Stomach smooth muscle (tissue), 2 donors: ENCODE results near the gene FERD3L.

Source experiments
- H3K27ac ChIP-seq: one replicate; pipeline ENCODE4 v1.7.0; 2013; ENCODE audit warnings: mild to moderate bottlenecking, low read length, inconsistent platforms
- H3K27me3 ChIP-seq, 2 donors: one replicate each; pipeline ENCODE4 v1.7.0; 2013; ENCODE audit warnings: low read length in 2 of 2; ENCODE audit not compliant: insufficient read depth in 2 of 2, control insufficient read depth in 1 of 2
- H3K36me3 ChIP-seq, 2 donors: one replicate each; pipeline ENCODE4 v1.7.0; 2013; ENCODE audit warnings: low read length in 2 of 2; ENCODE audit not compliant: control insufficient read depth in 2 of 2, insufficient read depth in 2 of 2
- H3K4me1 ChIP-seq: one replicate; pipeline ENCODE4 v1.7.0; 2013; ENCODE audit warnings: low read length; ENCODE audit not compliant: control insufficient read depth, insufficient read depth
- H3K4me3 ChIP-seq, 2 donors: one replicate each; pipeline ENCODE4 v1.7.0; 2013; ENCODE audit warnings: low read length in 2 of 2
- H3K9ac ChIP-seq, 2 donors: one replicate each; pipeline ENCODE4 v1.7.0; 2013; ENCODE audit warnings: low read length in 2 of 2, mild to moderate bottlenecking in 1 of 2
- H3K9me3 ChIP-seq, 2 donors: one replicate each; pipeline ENCODE4 v1.7.0; 2013; ENCODE audit warnings: low read length in 2 of 2; ENCODE audit not compliant: control insufficient read depth in 2 of 2
- donor health status: healthy.
- donor health status: Pancreatic carcinoma.

FERD3L gene

DNA sequence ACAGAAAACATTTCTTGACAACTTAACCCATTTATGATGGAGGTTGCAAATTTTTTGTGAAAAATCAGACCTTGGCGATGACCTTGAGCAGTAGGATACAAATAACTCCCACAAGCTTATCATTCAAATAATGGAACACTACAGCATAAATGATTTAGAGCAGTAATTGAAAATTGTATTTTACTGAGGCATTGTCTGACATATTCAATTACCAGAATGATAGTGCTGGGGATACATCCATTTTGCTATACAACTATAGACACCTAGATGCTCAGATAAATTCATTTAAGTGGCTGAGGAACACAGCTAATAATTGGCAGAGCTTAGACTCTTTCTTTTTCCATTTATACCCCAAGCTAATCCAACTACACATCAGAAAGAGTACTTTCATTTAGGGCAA lies 46.7 kb downstream of the FERD3L start:
- no peak overlapping the region for H3K9ac ChIP-seq
- no peak overlapping the region for H3K4me3 ChIP-seq
- H3K27me3 ChIP-seq, result peaks cover 4 to 13% of the 10 kb centered on the region in 2 donors
- no peaks in the 10 kb centered on the region for H3K36me3 ChIP-seq
- no peaks in the 10 kb centered on the region for H3K4me1 ChIP-seq
- no peaks in the 10 kb centered on the region for H3K9me3 ChIP-seq
- H3K27ac ChIP-seq, result no peak overlapping the region

DNA sequence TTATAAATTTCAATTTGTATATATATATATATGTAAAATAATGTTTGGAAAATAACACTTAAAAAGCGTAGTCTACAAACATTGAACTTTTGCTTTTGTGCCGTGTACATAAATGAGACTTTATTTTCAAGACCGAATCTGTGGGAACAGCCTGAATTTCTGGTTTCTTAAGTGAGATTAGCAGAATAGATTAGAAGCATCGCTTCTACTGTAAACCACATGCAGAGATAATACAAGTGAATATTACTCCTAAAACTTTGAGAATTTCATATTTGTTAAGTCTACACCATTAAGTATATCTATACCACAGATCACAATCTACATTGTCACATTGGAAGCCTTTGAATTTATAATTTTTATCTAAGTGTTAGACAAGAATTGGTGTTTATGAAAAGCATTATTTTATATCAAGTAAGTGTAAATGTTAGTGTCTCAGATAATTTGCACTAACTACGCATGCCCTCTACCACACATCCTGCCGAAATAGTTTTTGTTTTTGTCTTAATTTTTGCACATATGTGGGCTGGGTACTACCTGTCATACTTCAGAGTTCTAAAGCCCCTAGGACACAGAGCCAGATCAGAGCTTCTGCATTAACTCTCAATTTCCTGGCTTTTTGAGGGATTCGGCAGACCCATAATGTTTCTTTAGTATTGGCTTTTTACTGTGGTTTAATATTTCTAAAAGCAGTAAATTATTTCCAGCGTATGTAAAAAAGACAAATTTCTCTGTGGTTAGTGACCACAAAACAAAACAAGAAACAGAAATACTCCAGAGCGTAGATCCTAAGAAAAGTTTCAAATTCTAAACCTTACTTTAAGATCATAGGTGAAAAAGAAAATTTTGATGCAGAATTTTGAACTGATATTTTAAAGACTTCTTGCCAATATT lies 47.8 kb downstream of the FERD3L start:
- Histone ChIP-seq H3K4me3 (no peak overlapping the region), H3K4me1 (no peaks in the 10 kb centered on the region), H3K27ac (no peak overlapping the region), H3K36me3 (no peaks in the 10 kb centered on the region), H3K27me3 (peaks cover 0 to 10% of the 10 kb centered on the region in 2 donors), H3K9ac (no peak overlapping the region), H3K9me3 (no peaks in the 10 kb centered on the region)

GRCh38 chr7:19095353-19095860 lies 49.8 kb downstream of the FERD3L start:
- H3K4me3 ChIP-seq, result no peak overlapping the region
- H3K9ac ChIP-seq, result no peak overlapping the region
- H3K9me3 ChIP-seq, result no peaks in the 10 kb centered on the region
- no peaks in the 10 kb centered on the region for H3K27me3 ChIP-seq
- no peak overlapping the region for H3K27ac ChIP-seq
- H3K36me3 ChIP-seq, result no peaks in the 10 kb centered on the region
- H3K4me1 ChIP-seq, result no peaks in the 10 kb centered on the region
